Suprapubic skin (tissue), 3 donors: ENCODE results near the gene LAYN.

ENCODE experiments used
- POLR2AphosphoS5 ChIP-seq, 3 donors: sonication (generic); formaldehyde crosslinking; IDR thresholded peaks; one replicate each; pipeline ENCODE4 v1.6.1; 2017; ENCODE audit warnings: antibody characterized with exemption in 3 of 3
- TF ChIP-seq, protein P1 (sequence below), 2 donors: fragments of 200-600 bp in 1 of 2; fragments of 450-650 bp in 1 of 2; sonication (generic) in 1 of 2; IDR thresholded peaks; one replicate each; pipeline ENCODE4 v1.5.1; 2016 to 2019; ENCODE audit warnings: antibody characterized with exemption in 2 of 2, mild to moderate bottlenecking in 1 of 2, moderate library complexity in 1 of 2

DNA sequence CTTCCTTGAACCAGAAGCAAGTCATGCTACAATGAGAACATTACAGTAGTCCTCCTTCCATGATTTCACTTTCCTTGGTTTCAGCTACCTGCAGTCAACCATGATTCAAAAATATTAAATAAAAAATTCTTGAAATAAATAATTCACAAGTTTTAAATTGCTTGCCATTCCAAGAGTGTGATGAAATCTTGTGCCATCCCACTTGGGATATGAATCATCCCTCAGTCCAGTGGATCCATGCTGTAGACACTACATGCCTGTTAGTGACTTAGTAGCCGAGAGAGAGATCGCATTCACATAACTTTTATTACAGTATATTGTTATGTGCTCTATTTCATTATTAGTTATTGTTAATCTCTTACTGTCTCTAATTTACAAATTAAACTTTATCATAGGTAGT is 20.0 kb upstream of the LAYN start:
- TF ChIP-seq, protein P1, sequence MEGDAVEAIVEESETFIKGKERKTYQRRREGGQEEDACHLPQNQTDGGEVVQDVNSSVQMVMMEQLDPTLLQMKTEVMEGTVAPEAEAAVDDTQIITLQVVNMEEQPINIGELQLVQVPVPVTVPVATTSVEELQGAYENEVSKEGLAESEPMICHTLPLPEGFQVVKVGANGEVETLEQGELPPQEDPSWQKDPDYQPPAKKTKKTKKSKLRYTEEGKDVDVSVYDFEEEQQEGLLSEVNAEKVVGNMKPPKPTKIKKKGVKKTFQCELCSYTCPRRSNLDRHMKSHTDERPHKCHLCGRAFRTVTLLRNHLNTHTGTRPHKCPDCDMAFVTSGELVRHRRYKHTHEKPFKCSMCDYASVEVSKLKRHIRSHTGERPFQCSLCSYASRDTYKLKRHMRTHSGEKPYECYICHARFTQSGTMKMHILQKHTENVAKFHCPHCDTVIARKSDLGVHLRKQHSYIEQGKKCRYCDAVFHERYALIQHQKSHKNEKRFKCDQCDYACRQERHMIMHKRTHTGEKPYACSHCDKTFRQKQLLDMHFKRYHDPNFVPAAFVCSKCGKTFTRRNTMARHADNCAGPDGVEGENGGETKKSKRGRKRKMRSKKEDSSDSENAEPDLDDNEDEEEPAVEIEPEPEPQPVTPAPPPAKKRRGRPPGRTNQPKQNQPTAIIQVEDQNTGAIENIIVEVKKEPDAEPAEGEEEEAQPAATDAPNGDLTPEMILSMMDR (IDR thresholded peaks at IDR 0.05): no peak
- TF ChIP-seq POLR2AphosphoS5 (IDR thresholded peaks at IDR 0.05): no peak
